Right renal pelvis (tissue), 4 donors: ENCODE results near the gene VWA3A. TPM values are rescaled to one million over a fixed set of nuclear protein-coding genes. Genes with fewer than 3 reads are reported as not detected.
A peak's percentile ranks its signal among the peaks of the same experiment; 100 is the strongest.
"Not testable (repeated sequence)": the region's sequence is repeated elsewhere in the genome, so short reads cannot be mapped to it uniquely, and the experiment has no call there.

ENCODE experiments used
- DNase-seq, 4 donors: peaks; one replicate each; pipeline ENCODE4 v3.0.0-alpha.2; 2013; ENCODE audit warnings: low read depth in 4 of 4, low spot score in 3 of 4, missing footprints in 1 of 4
- polyA plus RNA-seq, 4 donors: library from polyadenylated mRNA; unstranded; fragments of 120-200 nt; gene quantifications; one replicate each; pipeline ENCODE4 v1.2.1, GENCODE V29; 2013; ENCODE audit not compliant: insufficient read length in 4 of 4

VWA3A gene
- polyA plus RNA-seq, 4 donors, result 1.5 to 2.5 (median 1.8) TPM

DNA sequence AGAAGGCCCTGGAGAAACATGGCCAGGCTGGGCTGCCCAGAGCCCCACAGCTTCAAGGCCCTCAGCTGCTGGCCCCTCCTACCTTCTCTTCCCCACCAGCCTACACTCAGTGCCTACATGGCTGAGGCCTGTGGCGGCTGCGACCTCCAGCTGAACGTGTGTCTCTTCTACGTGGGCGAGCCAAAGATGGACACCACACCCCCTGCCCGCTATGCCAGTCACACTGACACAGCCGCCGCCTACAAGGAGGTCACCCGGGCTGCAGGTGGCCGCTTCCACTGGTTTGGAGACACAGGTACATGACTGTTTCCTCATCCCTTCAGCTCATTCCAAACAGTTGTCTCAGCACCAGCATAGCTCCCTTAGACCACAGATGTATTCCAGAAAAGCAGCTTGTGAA, 40.5 kb downstream of the VWA3A start:
- DNase-seq, result no peak

DNA sequence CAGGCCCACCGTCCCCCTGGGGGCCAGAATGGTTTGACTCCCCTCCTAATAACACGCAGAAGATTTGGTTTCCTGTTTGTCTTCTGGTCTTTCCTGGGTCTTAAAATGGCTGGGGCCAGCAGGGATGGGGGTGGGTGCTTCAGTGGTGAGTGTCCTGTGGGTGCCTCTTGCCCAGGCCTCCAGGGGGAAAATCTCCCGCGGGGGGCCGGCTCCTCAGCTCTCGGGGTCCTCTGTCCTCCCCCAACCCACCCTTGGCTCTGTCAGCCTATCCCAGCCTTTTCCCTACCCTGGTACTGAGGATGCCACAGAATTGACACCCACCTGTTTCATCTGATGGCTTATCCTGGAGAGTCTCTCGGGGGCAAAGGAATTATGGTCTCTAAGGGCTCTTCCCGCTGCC, 46.1 kb downstream of the VWA3A start:
- no peak for DNase-seq

DNA sequence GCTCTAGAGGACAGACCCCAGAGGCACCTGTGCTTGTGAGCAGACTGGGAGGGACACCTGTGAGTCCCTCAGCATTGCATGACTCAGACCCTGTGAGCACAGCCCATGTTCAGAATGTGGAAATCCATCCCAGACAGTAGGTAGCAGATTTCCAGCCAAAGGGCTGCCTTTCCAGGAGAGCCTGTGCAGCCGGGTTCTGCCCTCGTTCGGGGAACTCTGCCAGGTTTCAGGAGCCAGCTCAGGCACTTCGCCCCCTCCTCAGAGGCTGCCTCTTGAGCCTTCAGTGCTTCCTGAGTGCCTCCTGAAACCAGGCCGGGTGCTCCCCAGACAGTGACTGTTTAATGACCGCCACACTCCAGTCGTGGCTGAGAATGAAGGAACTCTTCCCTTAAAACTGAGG, 46.7 kb downstream of the VWA3A start:
- no peak for DNase-seq

DNA sequence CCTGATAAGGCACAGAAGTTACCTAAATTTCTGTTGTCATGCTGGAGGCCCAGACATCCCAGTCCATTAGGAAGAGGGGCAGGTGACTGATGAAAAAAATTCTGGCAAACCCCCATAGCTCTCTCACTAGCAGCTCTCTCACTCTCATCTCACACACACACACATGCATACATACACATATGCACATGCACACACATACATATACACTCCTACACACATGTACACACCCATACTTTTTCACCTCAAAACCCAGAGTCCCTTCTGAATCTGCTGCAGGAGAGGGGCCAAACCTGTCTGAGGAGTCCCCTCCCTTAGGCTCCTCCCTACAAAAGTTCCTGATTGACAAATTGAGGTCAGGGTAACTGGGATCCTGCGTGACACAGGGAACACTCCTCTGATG, 47.4 kb downstream of the VWA3A start:
- DNase-seq, result no peak

DNA sequence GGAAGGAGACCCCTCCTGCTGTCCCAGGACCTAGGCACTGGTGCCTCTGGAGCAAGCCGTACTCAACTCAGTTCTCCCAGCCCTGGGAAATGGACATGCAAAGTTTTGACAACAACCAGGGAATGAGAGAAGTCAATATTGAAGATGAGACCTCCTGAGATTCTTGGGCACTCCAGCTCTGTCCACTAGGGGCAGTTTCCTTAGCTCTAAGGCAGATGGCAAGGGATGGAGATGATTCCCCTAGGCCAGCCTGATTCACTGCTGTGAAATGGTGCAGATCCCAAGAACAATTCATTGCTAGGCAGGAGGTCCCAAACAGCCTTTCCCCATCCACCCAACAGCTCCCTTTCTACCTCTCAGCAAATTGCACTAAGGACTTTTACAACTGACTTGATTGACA, 49.4 kb downstream of the VWA3A start:
- DNase-seq, result no peak

DNA sequence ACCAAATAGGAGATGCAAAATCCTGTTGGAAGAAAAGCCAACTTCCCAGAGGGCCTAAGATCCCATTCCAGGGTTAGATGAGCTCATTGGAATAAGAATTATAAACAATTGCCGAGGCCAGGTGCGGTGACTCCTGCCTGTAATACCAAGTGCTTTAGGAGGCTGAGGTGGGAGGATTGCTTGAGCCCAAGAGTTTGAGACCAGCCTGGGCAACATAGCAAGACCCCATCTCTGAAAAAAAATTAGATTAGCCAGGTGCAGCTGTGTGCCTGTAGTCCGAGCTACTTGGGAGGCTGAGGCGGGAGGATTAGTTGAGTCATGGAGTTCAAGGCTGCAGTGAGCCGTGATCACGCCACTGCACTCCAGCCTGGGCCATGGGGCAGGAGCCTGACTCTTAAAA, 52.2 kb downstream of the VWA3A start:
- DNase-seq, result no peak

- no peak for DNase-seq
Observed at GRCh38 chr16:22147853-22148252, 55.5 kb downstream of the VWA3A start.

DNA sequence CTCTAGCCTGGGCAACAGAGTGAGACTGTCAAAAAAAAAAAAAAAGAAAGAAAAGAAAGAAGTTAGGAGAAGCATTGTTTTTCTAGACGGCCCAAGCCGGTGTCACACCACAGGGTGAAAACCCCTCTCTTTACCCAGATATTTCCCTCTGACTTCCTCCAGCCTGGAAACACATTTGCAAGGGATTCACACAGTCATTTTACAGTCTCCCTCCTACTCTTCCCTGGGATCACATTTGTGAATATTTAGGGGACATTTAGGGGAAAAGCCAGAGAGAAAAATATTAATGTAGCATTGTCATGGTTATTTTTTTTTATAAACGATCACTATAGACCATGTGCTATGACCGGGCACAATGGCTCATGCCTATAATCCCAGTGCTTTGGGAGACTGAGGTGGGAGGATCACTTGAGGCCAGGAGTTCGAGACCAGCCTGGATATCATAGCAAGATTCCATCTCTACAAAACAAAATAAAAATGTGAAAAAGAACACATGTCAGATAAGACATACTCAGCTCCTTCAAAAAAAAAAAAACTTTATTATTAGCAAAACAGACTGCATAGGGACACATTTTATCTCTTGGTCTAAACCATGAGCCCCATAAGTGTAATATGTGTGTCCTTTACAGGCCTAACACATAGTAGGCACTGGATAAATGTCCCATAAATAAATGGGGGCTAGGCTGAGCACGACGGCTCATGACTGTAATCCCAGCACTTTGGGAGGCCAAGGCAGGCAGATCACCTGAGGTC, 59.1 kb downstream of the VWA3A start:
- DNase-seq, result no peak

DNA sequence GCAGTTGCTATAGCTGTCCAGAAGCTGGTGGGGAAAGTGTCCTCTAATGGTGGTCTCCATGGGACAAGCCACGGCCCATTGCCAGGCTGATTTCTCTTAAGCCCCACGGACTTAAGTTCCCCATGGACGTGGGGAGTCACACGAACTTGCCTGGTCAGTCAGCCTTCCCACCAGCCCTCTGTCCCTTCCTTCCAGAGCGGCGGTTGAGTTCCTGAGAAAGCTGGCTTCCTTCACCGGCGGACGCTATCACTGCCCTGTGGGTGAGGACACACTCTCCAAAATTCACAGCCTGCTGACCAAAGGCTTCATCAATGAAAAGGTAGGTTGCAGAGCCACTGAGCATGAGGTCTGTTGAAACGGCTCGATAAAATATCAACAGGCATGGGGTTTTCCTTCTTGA, 60.0 kb downstream of the VWA3A start:
- DNase-seq, result no peak

- not testable (repeated sequence) for DNase-seq
Observed at GRCh38 chr16:22153078-22153477, 60.7 kb downstream of the VWA3A start.

DNA sequence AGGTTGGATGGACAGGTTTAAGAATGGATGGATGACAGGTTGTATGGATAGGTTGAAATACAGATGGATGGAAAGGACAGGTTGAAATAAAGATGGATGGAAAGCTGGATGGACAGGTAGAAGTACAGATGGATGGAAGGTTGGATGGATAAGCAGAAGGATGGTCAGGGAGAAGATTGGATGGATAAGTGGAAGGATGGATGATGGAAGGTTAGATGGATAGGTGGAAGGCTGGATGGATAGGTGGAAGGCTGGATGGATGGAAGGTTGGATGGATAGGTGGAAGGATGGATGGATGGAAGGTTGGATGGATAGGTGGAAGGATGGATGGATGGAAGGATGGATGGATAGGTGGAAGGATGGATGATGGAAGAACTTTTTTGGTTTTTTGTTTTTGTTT, 69.1 kb downstream of the VWA3A start:
- no peak for DNase-seq

- DNase-seq, result peak in 3 of 4 donors; percentile 12 to 15 (median 14)
Observed at GRCh38 chr16:22161999-22162655, 69.8 kb downstream of the VWA3A start, which contains the start of gene SDR42E2. Gene SDR42E2, plus strand, starts transcription at chr16:22162506. Its CDS starts 3,077 bp downstream, at chr16:22165583.

GRCh38 chr16:22162656-22163009, 70.3 kb downstream of the VWA3A start:
- no peak for DNase-seq

- no peak for DNase-seq
Observed at GRCh38 chr16:22163806-22164205, 71.5 kb downstream of the VWA3A start.

DNA sequence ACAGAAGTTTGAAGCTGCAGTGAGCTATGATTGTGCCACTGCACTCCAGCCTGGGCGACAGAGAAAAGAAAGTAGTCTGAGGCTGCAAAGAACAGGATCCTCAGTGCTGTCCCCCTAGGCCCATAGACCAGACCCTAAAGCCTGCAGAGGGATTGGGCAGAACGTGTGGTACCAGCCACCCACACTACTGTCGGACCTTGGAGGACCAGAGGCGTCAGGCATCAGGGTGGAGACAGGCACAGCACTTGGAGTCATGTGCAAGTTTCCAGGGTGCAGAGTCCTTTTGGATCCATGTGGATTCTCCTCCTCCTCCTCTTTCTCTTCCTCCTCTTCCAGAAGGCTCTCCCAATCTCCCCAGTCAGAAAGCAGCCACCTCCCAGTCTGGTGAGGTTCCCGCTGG, 72.1 kb downstream of the VWA3A start:
- no peak for DNase-seq

- no peak for DNase-seq
Observed at GRCh38 chr16:22165508-22166285, 73.4 kb downstream of the VWA3A start.

- DNase-seq, result no peak
Observed at GRCh38 chr16:22171953-22172352, 79.6 kb downstream of the VWA3A start.

DNA sequence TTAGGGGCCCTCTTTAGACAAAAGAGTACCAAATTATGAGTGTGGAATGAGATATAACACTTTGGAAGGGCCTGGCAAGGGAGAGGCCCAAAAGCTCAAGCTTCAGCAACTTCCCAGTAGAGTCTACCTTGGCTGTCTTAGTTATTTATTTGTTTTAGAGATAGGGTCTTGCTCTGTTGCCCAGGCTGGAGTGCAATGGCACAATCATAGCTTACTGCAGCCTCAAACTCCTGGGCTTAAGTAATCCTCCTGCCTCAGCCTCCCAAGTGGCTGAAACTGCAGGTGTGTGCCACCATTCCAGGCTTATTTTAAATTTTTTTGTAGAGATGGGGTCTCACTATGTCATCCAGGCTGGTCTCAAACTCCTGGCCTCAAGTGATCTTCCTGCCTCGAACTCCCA, 80.3 kb downstream of the VWA3A start:
- DNase-seq, result not testable (repeated sequence)

- no peak for DNase-seq
Observed at GRCh38 chr16:22174642-22175041, 82.3 kb downstream of the VWA3A start.

DNA sequence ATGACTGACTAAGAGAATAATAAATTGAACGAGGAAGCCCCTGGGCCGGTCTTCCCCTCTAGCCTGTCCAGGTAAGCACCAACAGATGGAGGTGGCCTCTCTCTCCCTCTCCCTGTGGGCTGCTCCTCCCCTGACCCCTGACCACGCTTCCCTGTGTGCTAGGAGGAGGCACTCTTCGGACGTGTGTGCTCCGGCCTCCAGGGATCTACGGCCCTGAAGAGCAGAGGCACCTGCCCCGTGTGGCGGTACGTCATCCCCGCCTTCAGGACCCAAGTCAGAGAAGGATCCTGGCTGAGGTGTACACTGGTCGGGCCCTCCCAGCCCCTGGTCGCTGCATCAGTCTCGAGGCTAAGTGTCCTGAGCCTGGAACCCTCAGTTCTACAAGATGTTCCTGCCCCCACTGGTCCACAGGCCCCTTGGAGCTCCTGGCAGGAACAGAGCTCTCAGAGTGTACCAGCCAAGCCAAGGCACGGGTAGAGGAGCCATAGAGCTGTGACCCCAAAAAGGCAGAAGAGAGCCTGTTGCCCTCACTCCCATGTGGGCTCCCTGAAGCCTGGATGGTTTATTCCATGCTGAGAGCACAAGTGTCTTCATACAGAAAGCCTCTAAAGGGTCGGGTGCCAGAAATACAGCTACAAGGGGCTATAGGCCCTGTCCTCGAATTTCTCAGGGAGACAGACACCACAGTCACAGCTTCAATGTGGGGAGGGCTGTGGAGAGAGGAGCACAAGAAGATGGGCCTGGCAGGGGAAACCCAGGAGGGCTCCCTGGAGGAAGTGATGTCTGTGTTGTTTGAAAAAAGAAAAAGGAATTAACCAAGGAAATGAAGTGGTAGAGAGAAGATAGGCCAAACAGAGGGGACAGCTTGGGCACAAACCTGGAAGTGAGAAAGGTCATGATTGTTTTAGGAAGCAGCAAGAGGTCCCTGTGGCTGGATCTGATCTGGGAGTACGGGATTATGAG, 85.9 kb downstream of the VWA3A start:
- no peak for DNase-seq
